HG02840 (cell line): ENCODE results near the gene ENKUR.
"Not testable (repeated sequence)": the region's sequence is repeated elsewhere in the genome, so short reads cannot be mapped to it uniquely, and the experiment has no call there.

Experiments
- ATAC-seq: cut with Tn5 transposase; IDR thresholded peaks from one replicate; pipeline ENCODE4 v1.9.1; 2021; ENCODE audit warnings: mild to moderate bottlenecking, moderate library complexity, moderate number of reproducible peaks; ENCODE audit not compliant: unreplicated experiment, low FRiP score

ENKUR gene

DNA sequence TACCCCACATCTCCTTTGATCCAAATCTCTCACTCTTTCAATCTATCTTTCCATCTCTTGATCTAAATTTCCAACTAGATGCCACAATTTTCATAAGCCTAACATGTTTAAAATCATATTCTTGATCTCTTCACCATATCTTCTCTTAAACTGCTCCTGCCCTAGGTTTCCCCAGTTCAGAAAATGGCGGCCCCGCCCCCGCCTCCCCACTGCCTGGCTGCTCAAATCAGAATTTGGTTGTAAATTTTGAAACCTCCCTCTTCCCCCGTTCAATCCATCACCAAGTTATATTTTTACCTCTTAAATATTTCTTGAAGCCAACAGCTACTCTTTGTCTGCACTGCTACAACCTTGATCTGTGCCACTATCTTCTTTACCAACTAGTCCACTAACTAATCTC, 36.3 kb downstream of the ENKUR start:
- no peak for ATAC-seq

DNA sequence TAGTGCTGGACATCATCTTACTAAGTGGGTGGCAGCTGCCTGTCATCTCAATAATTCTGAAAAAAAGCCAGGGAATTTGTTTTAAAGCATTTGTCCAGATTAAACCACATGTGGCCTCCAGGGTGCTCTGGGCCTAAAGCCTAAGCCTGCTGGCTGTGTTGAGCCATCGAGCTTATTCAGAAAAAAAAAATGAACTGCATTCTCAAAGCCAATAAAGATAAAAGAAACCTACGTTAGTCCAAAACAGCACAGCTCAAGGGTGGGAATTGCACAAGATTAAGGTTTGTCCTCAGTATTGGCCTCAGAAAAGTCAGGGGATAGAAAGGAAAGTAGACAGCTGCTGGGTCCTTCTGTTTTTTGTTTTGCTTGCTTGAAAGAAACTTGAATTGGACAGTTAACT, 41.0 kb downstream of the ENKUR start:
- ATAC-seq = no peak

DNA sequence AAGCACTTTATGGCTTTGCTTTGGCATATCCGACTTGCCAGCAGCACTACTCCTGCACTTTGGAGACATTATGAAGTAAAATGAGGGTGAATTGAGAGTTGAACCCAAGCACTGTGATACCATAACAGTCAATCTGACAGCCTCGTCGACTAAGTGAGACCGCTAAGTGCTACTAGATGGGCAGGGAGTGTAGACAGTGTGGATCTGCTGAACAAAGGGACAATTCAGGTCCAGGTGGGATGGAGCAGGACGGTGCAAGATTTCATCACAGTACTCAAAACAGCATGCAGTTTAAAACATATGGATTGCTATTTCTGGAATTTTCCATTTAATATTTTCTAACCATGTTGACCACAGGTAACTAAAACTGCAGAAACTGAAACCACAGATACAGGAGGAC, 42.8 kb downstream of the ENKUR start:
- ATAC-seq = no peak

DNA sequence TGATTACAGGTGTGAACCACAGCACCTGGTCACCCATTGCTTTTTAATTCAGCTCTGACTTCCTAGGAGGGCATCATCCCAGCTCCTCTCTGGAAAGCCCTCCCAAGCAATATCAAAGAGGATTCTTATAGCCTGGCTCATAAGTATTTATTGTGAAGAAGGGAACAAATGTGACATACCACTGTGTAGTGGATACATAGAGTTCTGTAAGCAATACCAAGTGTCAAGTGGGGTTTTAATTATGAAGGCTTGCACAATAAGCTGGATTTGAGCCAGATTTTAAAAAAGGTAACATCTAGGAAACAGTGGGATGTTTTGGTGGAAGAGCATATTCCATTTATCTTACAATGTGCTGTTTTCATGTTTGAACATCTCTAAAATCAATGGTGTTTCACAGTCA, 44.6 kb downstream of the ENKUR start:
- ATAC-seq = no peak

DNA sequence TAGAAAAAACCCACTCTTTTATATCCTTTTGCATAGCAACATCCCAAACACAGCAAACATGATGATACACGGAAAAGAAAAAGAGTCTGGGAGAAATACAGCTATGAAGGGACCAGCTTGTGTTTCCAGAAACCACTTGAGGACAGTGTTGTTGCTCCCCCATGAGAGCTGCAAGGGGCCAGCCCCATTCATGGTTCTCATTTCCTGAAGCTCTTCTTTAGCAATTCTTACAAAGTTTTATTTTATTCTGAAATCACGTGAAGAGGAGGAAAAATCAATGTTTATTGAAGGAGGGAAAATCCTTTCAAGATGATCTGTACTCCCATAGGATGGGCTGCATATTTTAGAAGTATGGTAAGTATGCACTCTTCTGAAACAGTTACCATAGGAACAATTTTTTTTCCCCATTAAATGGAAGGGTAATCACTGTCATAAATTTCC, 46.1 kb downstream of the ENKUR start:
- ATAC-seq = no peak

DNA sequence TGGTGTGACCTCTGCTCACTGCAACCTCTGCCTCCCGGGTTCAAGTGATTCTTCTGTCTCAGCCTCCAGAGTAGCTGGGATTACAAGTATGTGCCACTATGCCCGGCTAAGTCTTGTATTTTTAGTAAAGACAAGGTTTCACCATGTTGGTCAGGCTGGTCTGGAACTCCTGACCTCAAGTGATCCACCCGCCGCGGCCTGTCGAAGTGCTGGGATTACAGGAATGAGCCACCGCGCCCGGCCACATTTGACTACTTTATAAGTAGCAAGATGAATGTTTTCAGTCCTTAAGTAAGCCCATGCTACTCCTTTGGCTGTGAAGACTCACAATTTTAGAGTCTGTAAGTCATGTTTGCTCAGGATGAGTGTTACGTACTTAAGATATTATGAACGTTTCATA, 47.0 kb downstream of the ENKUR start:
- ATAC-seq = not testable (repeated sequence)

DNA sequence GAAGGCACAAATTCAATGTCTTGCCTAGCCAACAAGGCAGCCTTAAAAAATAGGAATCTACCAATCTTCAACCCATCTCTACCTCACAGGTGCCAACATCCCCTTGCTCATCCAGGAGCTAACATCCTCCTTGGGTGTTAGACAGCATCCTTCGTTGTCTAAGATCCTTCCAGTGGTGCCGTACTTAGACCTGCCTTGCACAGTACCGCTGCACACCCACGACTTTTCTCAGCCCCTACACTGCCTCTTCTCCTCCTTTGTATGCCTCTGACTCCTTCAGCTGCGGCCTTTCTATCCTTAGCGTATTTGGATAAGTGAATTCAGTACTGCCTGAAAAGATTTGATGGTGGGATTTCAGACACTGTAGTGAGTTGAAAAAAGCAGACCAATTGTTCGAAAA, 47.6 kb downstream of the ENKUR start:
- ATAC-seq = no peak

DNA sequence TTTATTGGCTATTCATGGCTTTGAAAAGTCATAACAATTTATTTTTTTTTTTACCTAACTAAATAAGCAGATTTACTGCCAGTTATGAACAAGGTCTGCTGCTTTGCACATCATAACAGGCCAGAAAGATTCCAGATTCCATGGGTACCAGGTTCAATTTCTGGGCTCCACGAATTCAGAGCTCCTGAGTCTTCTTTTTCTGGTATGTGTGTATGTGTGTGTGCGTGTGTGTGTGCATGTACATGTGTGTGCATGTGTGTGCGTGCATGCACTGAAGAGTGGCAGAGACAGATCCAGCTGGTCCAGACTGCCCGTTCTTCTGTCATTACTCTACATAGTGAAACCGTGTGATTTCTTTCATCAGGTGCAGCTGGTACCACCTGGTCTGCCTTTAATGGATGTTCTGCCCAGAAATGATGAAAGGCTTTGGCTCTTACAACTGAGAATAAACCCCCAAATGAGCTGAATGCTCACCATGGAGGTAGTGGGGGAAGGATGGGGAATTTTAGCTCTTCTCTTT, 48.9 kb downstream of the ENKUR start:
- no peak for ATAC-seq

DNA sequence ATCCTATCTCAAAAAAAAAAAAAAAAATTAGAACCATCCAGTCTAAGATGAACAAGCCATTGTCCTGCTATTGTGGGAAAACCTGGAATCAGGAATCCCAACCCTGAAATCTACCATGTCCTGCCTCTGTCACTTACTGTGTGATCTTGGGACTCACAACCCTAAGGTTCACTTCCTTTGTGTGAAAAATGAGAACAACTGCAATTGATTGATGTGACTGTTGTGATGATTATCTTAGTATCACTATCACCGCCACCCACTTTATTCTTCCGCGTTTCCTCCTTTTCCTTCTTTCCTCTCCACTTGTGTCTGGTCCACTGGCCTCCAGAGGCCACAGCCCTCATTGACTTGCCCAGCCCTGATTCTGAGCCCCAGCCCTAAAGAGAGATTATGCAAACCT, 50.9 kb downstream of the ENKUR start:
- no peak for ATAC-seq

DNA sequence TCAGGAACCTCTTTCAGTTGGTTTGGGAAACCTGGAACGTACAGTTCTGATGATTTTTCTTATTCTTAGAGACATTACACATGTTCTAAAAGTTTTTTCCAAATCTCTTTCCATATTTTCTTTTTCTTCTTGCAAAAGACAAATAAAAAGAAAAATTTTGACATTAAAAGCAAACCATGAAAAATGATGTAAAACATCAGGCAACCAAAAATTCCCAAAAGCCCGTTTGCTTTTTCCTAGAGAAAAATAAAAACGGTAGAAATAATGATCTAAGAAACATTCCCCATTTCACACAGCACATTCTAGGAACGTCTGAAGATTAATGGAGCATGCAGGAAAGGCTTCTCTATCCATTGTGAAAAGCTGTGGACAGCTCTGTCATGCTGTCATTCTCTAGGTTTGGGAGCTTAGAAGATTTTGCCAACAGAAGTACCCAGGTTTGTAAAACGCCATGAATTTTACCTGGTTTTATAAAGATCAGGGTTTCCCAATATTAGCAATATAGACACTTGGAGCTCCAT, 52.4 kb downstream of the ENKUR start:
- no peak for ATAC-seq

DNA sequence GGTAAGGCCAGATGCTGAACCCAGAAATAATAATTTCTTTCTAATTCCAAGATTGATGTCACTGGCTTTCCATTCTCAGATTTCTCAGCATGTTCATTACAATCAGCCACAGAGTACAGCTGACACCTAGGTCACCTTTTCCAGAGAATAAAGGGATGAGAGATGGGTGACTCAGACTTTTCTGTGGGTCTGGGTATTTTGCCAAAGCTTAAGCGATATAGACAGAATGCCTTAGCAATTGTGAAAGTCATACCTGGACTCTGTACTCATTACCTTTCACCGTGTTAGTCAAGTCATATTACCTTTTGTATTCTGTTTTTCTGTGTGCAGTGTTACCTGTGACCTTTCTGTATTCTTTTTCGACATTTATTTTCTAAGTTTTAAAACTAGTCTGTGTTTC, 53.0 kb downstream of the ENKUR start:
- ATAC-seq = no peak

DNA sequence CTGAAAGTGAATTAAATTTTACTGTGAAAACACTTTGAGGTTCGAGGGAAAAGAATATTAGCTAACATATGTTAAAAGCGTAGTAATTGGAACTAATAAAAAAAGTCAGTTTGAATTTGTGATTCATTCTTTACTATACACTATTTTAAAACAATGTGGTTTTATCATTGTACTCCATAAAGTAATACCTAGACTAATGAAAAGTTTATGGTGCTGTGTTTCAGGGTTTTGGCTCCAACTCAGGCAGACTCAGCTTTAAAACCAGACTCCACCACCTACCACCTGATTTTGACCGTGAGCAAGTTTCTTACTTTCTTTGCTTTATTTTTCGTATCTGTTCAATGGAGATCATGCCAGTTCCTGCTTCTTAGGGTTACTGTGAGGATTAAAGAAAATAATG, 54.4 kb downstream of the ENKUR start:
- ATAC-seq = no peak

DNA sequence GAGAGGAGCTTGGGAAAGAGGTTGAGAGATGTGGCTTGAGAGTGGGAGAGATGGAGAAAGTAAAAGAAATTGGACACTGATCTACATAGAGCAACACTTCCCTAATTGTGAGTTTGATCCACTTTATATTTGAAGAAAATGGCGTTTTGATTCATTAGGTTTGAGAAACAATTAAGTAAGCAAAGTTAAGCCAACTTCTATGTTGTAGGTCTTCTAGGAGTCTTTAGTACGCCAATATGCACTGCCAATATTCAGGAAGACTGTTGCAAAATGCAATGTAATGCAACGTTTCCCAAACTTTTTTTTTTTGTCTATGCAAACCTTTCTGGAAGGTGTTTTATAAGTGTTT, 56.6 kb downstream of the ENKUR start:
- no peak for ATAC-seq

DNA sequence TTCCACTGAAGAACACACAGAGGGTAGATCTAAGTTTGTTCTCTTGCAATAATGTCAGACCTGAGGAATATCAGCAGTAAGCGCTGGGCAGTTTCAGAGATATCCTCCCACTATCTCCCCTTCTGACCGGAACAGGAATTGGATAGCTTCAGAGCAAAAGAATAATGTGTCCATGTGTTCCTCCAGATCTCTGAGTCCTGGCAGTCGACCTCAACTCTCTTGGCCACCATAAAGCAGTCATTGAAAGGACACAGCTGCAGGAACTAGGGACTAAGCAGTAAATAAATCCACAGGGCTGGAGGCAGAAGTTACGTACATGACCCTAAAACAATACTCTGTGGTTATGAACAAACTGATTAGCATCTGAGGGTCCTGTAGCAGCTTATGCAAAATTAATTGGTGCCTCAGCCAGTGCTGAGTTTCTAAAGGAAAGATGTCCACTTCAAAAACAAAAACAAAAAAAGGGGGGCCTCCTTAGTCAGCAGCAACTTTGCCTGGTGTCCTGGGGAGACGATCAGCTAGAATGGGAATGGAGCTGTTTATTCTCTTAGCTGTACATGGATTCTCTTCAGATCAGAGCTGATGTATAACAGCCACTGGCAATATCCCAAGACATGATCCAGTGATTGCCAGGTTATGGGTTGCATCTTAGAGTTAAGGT, 57.1 kb downstream of the ENKUR start:
- ATAC-seq = no peak

DNA sequence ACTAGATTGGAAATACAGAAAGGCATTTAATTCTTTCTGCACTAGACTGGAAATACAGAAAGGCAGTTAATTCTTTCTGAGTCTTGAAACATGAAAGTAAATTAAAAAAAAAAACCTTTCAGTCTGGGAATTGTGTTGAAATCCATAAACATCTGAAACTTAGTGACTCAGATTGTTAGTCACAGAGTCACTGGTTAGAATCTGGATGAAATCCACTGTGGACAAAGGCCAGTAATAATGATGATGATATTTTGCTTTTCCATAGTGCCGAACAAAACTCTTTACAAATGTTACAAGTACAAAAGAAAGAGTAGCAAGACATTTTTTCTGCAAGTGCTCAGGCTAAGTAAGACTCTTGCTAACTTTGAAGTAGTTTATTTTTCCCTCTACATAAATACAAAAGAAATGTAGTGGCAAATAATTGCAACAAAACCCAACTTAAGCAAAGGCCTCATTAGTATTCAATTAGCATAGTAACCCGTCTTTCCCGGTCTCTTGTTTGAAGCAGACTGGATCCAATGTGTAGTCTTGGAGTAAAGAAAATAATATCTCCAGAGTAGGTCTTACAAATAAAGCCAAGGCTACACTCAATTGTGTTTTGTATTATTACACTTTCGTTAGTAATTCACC, 57.8 kb downstream of the ENKUR start:
- ATAC-seq = no peak

DNA sequence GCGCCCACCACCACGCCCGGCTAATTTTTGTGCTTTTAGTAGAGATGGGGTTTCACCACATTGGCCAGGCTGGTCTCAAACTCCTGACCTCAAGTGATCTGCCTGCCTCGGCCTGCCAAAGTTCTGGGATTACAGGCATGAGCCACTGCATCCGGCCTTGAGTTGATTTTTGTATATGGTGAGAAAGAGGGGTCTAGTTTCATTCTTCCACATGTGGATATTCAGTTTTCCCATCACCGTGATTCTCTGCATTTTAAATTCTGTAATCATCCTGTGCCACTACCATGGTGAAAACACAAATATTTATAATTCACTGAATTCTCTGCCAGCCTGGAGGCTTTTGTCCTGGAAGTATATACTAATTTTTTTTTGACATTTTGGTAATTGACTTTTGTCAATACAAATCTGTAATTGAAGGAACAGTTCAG, 58.3 kb downstream of the ENKUR start:
- not testable (repeated sequence) for ATAC-seq

DNA sequence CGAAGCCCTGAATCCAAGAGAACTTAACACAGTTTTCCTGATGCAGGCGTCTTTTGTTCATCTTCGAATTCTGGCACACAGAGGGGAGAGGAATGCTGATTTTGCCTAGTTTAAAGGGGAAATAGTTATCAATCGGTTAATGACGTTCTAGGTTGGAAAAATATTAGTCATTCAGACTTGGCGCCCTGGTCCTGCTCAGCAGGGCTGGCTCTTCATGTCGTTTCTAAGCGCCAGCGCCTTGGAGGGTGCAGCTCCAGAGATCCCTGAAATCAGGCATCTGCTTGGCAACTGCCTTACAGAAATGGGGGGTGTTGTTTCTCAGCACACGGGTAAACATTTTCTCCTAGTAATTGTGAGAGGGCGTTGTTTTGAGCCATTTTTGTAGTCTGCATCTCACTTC, 62.3 kb downstream of the ENKUR start:
- no peak for ATAC-seq

DNA sequence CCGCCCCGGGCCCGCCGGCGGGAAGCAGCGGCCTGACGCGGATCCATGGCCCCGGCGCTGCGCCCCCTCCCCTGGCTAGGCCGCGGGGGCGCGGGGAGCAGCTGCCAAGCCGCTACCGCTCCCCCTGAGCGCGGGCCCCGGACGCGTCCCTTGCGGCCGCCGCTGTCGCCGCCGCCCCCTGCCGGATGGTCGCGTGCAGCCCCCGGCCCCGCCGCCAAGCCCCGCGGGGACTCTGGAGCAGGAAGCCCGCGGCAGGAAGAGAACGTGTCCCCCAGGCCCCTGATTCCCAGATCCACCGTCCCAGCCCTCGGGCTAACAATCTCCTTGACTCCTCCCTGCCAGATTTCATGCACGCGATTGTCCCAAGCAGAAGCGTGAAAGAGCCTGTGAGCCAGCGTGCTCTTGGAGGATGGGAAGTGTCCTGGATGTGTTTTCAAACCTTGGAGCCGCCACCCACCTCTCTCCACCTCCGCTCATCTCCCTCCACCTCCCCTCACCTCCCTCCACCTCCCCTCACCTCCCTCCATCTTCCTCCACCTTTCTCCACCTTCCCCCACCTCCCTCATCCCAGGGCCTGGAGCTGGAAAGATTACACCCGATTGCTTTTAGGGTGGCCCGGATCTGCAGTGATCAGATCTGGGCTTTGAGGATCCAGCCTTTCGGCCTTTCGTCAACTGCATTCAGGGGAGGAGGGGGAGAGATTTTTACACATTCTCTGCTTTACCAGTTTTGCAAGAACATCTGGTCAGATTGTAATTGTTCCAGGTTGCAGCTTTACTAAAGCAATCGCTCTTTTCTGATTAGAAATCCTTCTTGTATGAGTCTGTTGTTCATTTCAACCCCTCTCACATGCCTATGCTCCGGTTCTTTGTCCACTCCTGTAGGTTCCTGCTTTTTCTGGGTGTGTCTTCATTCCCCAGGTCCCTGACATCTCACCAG, 63.0 kb downstream of the ENKUR start:
- ATAC-seq = no peak

DNA sequence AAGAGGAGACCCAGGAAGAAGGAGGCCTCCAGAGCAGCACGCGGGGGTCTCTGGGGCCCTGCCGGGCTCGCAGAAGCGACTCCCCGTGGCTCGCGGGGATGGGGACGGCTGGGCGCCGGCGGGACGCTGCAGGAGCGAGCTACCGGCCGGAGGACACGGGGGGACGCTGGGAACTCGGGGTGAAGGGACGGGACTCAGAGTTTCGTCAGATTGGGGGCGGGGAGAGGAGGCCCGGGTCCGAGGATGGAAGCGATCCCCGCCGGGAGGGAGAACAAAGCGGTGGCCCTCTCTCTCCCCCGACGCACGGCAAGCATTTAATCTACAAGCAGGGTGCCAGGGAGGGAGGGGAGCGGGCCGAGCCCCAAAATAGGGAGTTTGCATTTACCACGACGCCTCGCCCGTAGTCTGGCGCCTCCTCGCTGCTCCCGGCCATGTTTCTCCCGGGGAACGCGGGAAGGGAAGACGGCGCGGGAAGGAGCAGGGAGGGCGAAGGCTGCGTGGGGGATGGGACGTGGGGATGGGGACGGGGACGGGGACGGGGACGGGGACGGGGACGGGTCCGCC, 63.7 kb downstream of the ENKUR start, which contains the start of gene PRTFDC1:
PRTFDC1 (minus strand) TSS at position 464 of the 564 bp plus-strand sequence; CDS start at position 433, 31 bp downstream.
- ATAC-seq = no peak
